ENCODE data around the gene GDF2.

Gene GDF2

DNA sequence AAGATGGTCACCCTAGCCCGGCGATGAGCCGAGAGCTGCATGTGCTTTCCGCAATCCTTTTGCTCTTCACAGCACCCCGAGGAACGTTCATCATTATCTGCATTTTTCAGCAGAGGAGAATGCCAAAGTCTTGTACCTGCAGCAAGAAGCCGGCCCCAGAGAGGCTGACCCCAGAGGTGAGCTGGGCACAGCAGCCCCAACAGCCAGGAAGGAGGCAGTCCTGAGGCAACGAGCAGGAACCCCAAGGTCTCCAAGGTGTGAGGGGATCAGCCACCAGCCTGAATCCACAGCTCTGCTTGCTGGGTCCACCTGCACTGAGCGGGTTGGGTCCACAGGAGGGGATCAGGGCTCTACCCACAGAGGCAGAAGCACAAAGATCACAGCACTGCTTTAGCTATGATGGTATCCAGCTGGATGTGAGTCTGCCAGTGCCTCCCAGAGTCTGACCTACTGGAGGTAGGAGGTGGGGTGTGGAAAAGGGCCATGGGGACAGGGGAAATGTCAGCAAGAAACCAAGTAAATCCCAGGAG is 39.1 kb upstream of the GDF2 start:
- no peaks in the 10 kb centered on the region for H3K9me3 ChIP-seq (ENCODE audit: control insufficient read depth in 2 of 2, low read length in 2 of 2)
- no peak overlapping the region for H3K9ac ChIP-seq (ENCODE audit: low read depth in 1 of 2, low read length in 2 of 2)
- H3K4me3 ChIP-seq (ENCODE audit: low read length in 2 of 2), result no peak overlapping the region
- no peaks in the 10 kb centered on the region for H3K27me3 ChIP-seq (ENCODE audit: control insufficient read depth in 2 of 2, insufficient read depth in 2 of 2, low read length in 2 of 2)
- no peaks in the 10 kb centered on the region for H3K36me3 ChIP-seq (ENCODE audit: control insufficient read depth in 2 of 2, insufficient read depth in 2 of 2, low read length in 2 of 2)
- peaks cover 4 to 7% of the 10 kb centered on the region in 2 donors for H3K4me1 ChIP-seq (ENCODE audit: control insufficient read depth in 2 of 2, insufficient read depth in 2 of 2, low read length in 2 of 2)
- H3K27ac ChIP-seq (ENCODE audit: low read depth in 2 of 2, low read length in 2 of 2), result no peak overlapping the region

DNA sequence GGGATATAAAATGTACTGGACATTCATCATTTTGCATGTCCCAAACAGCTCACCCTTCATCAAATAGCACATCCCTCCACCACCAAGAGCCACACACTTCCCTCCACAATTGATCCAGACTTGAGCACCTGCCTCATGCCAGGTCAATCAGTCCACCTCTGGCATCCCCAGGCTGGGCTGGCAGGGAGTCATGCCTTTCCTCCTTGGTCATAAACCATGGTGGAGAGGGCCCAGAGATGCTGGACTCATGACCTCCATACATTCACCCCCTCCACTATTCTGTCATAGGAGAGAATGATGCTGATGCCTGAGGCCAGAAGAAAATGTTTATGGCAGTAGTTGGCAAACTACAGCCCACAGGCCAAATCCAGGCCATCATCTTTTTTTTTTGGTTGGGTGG is 38.4 kb upstream of the GDF2 start:
- Histone ChIP-seq H3K4me1 (ENCODE audit: control insufficient read depth in 2 of 2, insufficient read depth in 2 of 2, low read length in 2 of 2) (peaks cover 0 to under 1% of the 10 kb centered on the region in 2 donors), H3K9me3 (ENCODE audit: control insufficient read depth in 2 of 2, low read length in 2 of 2) (no peaks in the 10 kb centered on the region), H3K27me3 (ENCODE audit: control insufficient read depth in 2 of 2, insufficient read depth in 2 of 2, low read length in 2 of 2) (no peaks in the 10 kb centered on the region), H3K36me3 (ENCODE audit: control insufficient read depth in 2 of 2, insufficient read depth in 2 of 2, low read length in 2 of 2) (no peaks in the 10 kb centered on the region), H3K4me3 (ENCODE audit: low read length in 2 of 2) (no peak overlapping the region), H3K9ac (ENCODE audit: low read depth in 1 of 2, low read length in 2 of 2) (no peak overlapping the region), H3K27ac (ENCODE audit: low read depth in 2 of 2, low read length in 2 of 2) (no peak overlapping the region)

DNA sequence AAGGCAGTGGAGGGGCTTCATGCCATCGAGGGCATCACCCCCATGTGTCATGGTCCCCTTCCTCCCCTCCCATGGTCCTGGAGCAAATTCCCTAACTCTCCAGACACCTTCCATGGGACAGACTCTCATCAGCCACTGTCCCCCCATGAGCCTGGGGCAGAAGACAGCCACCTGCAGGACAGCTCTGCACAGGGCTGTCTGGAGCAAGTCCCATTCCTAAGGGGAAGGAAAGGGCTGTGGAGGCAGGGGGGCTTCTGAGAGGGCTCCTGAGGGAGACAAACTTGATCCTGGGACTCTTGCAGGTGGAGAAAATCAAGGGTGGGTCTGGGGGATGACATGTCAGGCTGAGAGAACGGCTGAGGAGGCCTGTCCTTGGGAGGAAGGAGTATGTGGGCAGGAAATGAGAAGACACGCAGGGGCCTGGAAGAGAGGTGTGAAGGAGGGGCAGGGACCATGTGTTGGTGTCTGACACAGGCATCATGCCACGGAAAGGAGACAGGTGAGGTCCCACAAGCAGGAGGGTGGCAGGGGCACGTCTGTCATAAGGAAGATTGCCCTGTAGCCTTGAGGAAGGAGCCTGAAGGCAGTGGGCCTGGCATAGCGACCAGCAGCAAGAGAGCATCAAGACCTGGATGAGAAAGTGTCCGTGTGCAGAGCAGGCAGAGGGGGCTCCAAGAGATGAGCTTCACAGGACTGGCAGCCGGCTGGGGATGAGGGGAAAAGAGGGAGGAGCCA is 36.7 kb upstream of the GDF2 start:
- H3K4me1 ChIP-seq (ENCODE audit: control insufficient read depth in 2 of 2, insufficient read depth in 2 of 2, low read length in 2 of 2), result no peaks in the 10 kb centered on the region
- no peak overlapping the region for H3K27ac ChIP-seq (ENCODE audit: low read depth in 2 of 2, low read length in 2 of 2)
- H3K36me3 ChIP-seq (ENCODE audit: control insufficient read depth in 2 of 2, insufficient read depth in 2 of 2, low read length in 2 of 2), result no peaks in the 10 kb centered on the region
- no peak overlapping the region for H3K4me3 ChIP-seq (ENCODE audit: low read length in 2 of 2)
- H3K9ac ChIP-seq (ENCODE audit: low read depth in 1 of 2, low read length in 2 of 2), result no peak overlapping the region
- no peaks in the 10 kb centered on the region for H3K9me3 ChIP-seq (ENCODE audit: control insufficient read depth in 2 of 2, low read length in 2 of 2)
- no peaks in the 10 kb centered on the region for H3K27me3 ChIP-seq (ENCODE audit: control insufficient read depth in 2 of 2, insufficient read depth in 2 of 2, low read length in 2 of 2)

DNA sequence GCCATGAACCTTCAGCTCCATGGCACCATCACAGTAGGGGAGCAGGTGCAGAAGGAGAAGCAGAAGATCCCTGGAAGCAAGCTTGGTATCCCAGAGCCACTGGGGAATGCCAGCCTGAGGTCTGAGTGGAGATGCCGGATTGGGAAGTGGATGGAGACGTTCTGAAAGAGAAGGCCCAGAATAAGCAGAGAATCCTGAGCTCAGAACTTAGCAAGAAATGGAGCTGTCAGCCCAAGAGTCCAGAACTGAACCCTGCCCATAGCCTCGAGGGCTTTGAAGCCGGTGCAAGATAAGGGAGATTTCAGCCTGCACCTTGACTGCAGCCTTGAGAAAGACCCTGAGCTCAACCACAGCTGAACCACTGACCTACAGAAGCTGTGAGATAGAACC is 36.1 kb upstream of the GDF2 start:
- Histone ChIP-seq H3K36me3 (ENCODE audit: control insufficient read depth in 2 of 2, insufficient read depth in 2 of 2, low read length in 2 of 2) (no peaks in the 10 kb centered on the region), H3K9me3 (ENCODE audit: control insufficient read depth in 2 of 2, low read length in 2 of 2) (no peaks in the 10 kb centered on the region)

DNA sequence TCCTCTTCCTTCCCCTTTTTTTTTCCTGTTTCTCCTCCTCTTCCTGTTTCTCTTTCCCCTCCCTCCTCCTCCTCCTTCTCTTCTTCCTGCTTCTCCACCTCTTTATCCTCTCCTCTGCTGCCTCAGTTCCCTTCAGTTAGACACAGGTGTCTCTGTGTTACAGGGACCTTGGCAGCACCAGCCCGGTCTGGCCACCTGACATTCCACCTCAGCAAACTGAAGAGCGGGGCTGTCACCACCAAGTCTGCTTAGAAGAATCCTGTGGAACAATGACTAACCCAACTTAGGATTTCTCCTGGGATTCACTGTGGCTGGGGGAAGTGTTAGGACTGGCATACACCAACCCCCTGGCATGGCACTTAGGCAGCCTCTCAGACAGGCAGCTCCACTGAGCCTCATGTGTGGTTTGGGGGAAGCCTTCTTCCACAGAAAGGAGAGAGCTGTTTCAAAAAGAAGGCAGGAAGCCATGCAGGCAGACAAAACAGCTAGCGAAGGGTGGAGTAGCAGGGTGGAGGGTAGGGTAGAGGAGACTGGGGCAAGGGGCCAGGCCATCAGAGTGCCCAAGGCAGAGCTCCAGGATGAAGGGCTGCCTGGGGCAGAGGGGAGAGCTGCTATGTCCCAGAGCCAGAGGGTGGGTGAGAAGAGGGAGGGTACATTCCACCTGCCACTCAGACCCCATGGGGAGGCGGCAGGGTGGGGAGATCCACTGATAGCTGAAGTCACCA is 35.5 kb upstream of the GDF2 start:
- Histone ChIP-seq H3K9me3 (ENCODE audit: control insufficient read depth in 2 of 2, low read length in 2 of 2) (no peaks in the 10 kb centered on the region), H3K27me3 (ENCODE audit: control insufficient read depth in 2 of 2, insufficient read depth in 2 of 2, low read length in 2 of 2) (no peaks in the 10 kb centered on the region), H3K27ac (ENCODE audit: low read depth in 2 of 2, low read length in 2 of 2) (no peak overlapping the region), H3K4me3 (ENCODE audit: low read length in 2 of 2) (no peak overlapping the region), H3K9ac (ENCODE audit: low read depth in 1 of 2, low read length in 2 of 2) (no peak overlapping the region), H3K36me3 (ENCODE audit: control insufficient read depth in 2 of 2, insufficient read depth in 2 of 2, low read length in 2 of 2) (no peaks in the 10 kb centered on the region), H3K4me1 (ENCODE audit: control insufficient read depth in 2 of 2, insufficient read depth in 2 of 2, low read length in 2 of 2) (no peaks in the 10 kb centered on the region)

More for the DNA sequence above, 36.1 kb upstream of the GDF2 start:
- Histone ChIP-seq H3K27ac (ENCODE audit: low read depth in 2 of 2, low read length in 2 of 2) (no peak overlapping the region), H3K4me3 (ENCODE audit: low read length in 2 of 2) (no peak overlapping the region), H3K27me3 (ENCODE audit: control insufficient read depth in 2 of 2, insufficient read depth in 2 of 2, low read length in 2 of 2) (no peaks in the 10 kb centered on the region), H3K4me1 (ENCODE audit: control insufficient read depth in 2 of 2, insufficient read depth in 2 of 2, low read length in 2 of 2) (no peaks in the 10 kb centered on the region), H3K9ac (ENCODE audit: low read depth in 1 of 2, low read length in 2 of 2) (no peak overlapping the region)

DNA sequence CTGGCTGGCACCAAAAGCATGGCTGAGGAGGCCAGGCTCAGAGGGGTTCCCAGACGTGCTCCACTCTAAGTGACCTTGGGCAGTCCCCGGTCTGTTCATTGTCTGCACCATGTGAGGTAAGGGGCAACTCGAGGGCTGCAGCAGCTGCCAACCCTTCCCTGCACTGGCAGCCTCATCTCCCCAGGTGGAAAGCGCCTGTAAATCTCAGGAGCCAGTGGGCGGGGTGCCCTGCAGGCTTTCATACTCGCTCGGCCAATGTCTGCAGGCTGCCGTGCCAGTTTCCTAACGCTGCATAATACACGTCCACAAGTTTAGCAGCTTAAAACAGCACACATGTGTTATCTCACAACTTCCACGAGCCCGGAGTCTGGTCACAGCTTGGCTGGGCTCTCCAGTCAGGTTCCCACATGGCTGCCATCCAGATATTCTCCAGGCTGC is 34.9 kb upstream of the GDF2 start:
- H3K27me3 ChIP-seq (ENCODE audit: control insufficient read depth in 2 of 2, insufficient read depth in 2 of 2, low read length in 2 of 2), result no peaks in the 10 kb centered on the region
- H3K9me3 ChIP-seq (ENCODE audit: control insufficient read depth in 2 of 2, low read length in 2 of 2), result no peaks in the 10 kb centered on the region
- H3K4me1 ChIP-seq (ENCODE audit: control insufficient read depth in 2 of 2, insufficient read depth in 2 of 2, low read length in 2 of 2), result no peaks in the 10 kb centered on the region
- no peak overlapping the region for H3K4me3 ChIP-seq (ENCODE audit: low read length in 2 of 2)
- no peak overlapping the region for H3K9ac ChIP-seq (ENCODE audit: low read depth in 1 of 2, low read length in 2 of 2)
- H3K27ac ChIP-seq (ENCODE audit: low read depth in 2 of 2, low read length in 2 of 2), result no peak overlapping the region
- H3K36me3 ChIP-seq (ENCODE audit: control insufficient read depth in 2 of 2, insufficient read depth in 2 of 2, low read length in 2 of 2), result no peaks in the 10 kb centered on the region

DNA sequence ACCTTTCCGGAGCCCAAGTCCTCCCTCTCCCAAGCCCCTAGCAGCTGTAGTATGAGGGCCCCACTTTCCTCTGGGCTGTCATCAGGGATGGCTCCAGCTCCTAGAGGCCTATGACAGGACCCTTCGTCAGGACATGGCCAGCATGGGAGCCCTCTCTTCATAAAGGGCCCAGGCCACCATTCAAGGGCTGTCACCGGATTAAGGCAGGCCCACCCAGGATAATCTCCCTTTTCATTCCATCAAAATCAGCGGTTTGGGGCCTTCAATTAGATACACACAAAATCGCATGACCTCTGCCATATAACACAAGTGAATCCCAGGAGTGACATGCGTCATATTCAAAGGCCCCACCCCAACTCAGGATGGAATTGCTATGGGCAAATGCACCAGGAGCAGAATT is 34.4 kb upstream of the GDF2 start:
- Histone ChIP-seq H3K27ac (ENCODE audit: low read depth in 2 of 2, low read length in 2 of 2) (no peak overlapping the region), H3K4me3 (ENCODE audit: low read length in 2 of 2) (no peak overlapping the region), H3K36me3 (ENCODE audit: control insufficient read depth in 2 of 2, insufficient read depth in 2 of 2, low read length in 2 of 2) (no peaks in the 10 kb centered on the region), H3K9me3 (ENCODE audit: control insufficient read depth in 2 of 2, low read length in 2 of 2) (no peaks in the 10 kb centered on the region), H3K9ac (ENCODE audit: low read depth in 1 of 2, low read length in 2 of 2) (no peak overlapping the region), H3K4me1 (ENCODE audit: control insufficient read depth in 2 of 2, insufficient read depth in 2 of 2, low read length in 2 of 2) (no peaks in the 10 kb centered on the region), H3K27me3 (ENCODE audit: control insufficient read depth in 2 of 2, insufficient read depth in 2 of 2, low read length in 2 of 2) (no peaks in the 10 kb centered on the region)

DNA sequence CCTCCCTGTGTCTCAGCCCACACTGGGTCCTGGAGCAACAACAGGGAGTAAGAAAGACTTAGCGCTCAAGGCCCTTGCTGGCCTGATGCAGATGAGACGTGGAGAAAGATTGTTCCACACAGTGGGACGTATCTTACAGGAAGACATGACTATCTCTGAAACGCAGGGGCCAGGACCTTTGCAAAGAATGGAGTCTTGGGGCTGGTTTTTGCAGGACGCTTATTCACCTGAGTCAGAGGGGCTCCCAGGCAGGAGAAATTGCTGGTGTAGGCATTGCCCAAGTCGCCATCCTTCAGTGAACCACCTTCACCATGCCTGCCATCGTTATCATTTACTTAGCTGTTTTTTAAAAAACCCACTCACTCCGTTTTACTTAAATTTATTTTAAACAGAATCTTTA is 34.0 kb upstream of the GDF2 start:
- Histone ChIP-seq H3K4me3 (ENCODE audit: low read length in 2 of 2) (no peak overlapping the region), H3K9me3 (ENCODE audit: control insufficient read depth in 2 of 2, low read length in 2 of 2) (no peaks in the 10 kb centered on the region), H3K4me1 (ENCODE audit: control insufficient read depth in 2 of 2, insufficient read depth in 2 of 2, low read length in 2 of 2) (no peaks in the 10 kb centered on the region)

DNA sequence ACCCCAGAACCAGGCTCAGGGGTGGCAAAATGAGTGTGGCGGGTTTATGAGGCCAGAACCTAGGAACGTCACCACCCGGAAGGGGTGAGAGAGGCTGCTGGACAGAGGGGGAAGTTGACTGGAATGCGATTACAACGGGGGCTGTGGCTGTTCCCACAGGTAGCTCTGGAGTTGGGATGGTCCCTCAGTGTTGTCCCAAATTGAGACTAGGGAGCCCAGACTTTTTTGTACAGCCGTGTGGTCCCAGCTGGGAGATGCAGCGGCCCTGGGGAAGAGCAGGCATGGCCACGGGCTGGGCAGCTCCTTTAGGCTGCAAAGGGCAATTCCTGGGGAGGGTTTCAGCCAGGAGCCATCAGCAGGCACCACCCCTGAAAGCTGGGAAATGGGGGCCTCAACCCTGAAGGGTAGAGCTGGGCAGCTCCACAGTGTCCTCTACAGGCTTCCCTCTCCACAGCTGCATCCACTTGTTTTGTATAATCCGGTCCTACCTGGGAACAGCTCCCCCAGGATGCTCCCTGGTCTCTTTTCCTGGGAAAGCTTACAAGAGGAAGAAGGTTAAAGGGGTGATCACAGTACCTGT is 33.2 kb upstream of the GDF2 start:
- Histone ChIP-seq H3K9ac (ENCODE audit: low read depth in 1 of 2, low read length in 2 of 2) (no peak overlapping the region), H3K27ac (ENCODE audit: low read depth in 2 of 2, low read length in 2 of 2) (no peak overlapping the region), H3K27me3 (ENCODE audit: control insufficient read depth in 2 of 2, insufficient read depth in 2 of 2, low read length in 2 of 2) (no peaks in the 10 kb centered on the region), H3K4me1 (ENCODE audit: control insufficient read depth in 2 of 2, insufficient read depth in 2 of 2, low read length in 2 of 2) (no peaks in the 10 kb centered on the region), H3K36me3 (ENCODE audit: control insufficient read depth in 2 of 2, insufficient read depth in 2 of 2, low read length in 2 of 2) (no peaks in the 10 kb centered on the region), H3K9me3 (ENCODE audit: control insufficient read depth in 2 of 2, low read length in 2 of 2) (no peaks in the 10 kb centered on the region), H3K4me3 (ENCODE audit: low read length in 2 of 2) (no peak overlapping the region)

More for the DNA sequence above, 34.0 kb upstream of the GDF2 start:
- Histone ChIP-seq H3K27ac (ENCODE audit: low read depth in 2 of 2, low read length in 2 of 2) (no peak overlapping the region), H3K9ac (ENCODE audit: low read depth in 1 of 2, low read length in 2 of 2) (no peak overlapping the region), H3K27me3 (ENCODE audit: control insufficient read depth in 2 of 2, insufficient read depth in 2 of 2, low read length in 2 of 2) (no peaks in the 10 kb centered on the region), H3K36me3 (ENCODE audit: control insufficient read depth in 2 of 2, insufficient read depth in 2 of 2, low read length in 2 of 2) (no peaks in the 10 kb centered on the region)

DNA sequence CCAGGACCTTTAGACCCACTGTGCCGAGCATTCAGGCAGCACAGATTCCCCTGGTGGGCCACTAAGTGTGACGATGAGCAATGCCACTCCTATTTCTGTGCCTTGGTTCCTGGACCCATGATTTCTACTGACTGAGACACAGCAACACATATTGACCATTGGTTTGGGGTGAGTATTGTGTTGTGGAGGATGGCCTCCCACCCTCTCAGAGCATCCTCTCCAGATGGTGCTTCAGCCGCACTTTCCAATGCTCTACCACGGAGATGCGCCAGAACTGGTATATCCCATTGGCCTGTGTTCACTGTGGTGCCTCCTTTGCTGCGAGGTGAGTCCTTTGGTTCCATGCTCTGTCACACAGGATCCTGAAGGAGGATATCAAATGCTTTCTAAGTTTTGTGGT is 32.3 kb upstream of the GDF2 start:
- Histone ChIP-seq H3K36me3 (ENCODE audit: control insufficient read depth in 2 of 2, insufficient read depth in 2 of 2, low read length in 2 of 2) (no peaks in the 10 kb centered on the region), H3K4me1 (ENCODE audit: control insufficient read depth in 2 of 2, insufficient read depth in 2 of 2, low read length in 2 of 2) (no peaks in the 10 kb centered on the region), H3K9ac (ENCODE audit: low read depth in 1 of 2, low read length in 2 of 2) (no peak overlapping the region), H3K9me3 (ENCODE audit: control insufficient read depth in 2 of 2, low read length in 2 of 2) (no peaks in the 10 kb centered on the region), H3K27me3 (ENCODE audit: control insufficient read depth in 2 of 2, insufficient read depth in 2 of 2, low read length in 2 of 2) (no peaks in the 10 kb centered on the region), H3K4me3 (ENCODE audit: low read length in 2 of 2) (no peak overlapping the region), H3K27ac (ENCODE audit: low read depth in 2 of 2, low read length in 2 of 2) (no peak overlapping the region)
